GM04504 (cell line): ENCODE results near the gene LPCAT2.

ENCODE experiments used
- DNase-seq: peaks from one replicate; pipeline ENCODE4 v3.0.0-alpha.2; 2012; ENCODE audit warnings: low read depth

The LPCAT2 gene

GRCh38 chr16:55559233-55559632, 50.4 kb downstream of the LPCAT2 start:
- no peak for DNase-seq

DNA sequence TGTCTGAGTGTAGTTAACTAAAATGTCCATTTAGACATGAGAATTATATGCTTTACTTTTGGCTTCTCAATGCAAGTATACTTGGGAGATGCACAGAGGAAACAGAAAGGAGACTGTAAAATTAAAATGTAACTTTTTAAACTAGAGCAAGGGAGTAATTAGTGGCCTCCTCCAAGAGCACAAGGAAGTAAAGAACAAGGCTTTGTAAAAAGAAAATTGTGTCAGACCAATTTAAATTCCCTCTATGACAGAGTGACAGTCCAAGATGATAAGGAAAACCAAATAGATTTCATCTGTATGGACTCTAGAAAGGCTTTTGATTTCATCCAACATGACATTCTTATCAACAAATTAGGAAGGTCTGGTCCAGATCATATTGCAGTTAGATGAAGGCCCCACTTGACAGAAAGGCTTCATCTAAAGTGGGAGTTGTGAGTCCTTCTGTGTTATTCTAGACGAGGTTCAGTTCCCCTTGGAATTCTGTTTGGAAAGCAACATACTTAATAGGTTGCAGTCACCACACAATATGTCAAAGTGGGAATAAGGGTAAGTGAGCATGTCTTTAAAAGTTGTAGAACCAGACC, 51.2 kb downstream of the LPCAT2 start:
- no peak for DNase-seq

- DNase-seq, result no peak
These were observed 52.5 kb downstream of the LPCAT2 start for GRCh38 chr16:55561319-55561848.

- DNase-seq, result no peak
These were observed 54.1 kb downstream of the LPCAT2 start for GRCh38 chr16:55562936-55563335.

- no peak for DNase-seq
These were observed 54.9 kb downstream of the LPCAT2 start for GRCh38 chr16:55563797-55564196.

DNA sequence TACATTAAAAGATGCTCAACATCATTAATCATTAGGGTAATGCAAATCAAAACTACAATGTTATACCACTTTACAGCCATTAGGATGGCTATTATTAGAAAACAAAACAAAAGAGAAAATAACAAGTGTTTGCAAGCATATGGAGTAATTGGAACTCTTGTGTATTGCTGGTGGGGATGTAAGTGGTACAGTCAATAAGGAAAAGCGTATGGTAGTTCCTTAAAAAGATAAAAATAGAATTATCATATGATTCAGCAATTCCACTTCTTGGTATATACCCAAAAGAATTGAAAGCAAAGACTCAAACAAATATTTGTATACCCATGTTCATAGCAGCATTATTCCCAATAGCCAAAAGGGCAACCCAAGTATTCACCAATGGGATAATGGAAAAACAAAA, 56.2 kb downstream of the LPCAT2 start:
- DNase-seq, result no peak

DNA sequence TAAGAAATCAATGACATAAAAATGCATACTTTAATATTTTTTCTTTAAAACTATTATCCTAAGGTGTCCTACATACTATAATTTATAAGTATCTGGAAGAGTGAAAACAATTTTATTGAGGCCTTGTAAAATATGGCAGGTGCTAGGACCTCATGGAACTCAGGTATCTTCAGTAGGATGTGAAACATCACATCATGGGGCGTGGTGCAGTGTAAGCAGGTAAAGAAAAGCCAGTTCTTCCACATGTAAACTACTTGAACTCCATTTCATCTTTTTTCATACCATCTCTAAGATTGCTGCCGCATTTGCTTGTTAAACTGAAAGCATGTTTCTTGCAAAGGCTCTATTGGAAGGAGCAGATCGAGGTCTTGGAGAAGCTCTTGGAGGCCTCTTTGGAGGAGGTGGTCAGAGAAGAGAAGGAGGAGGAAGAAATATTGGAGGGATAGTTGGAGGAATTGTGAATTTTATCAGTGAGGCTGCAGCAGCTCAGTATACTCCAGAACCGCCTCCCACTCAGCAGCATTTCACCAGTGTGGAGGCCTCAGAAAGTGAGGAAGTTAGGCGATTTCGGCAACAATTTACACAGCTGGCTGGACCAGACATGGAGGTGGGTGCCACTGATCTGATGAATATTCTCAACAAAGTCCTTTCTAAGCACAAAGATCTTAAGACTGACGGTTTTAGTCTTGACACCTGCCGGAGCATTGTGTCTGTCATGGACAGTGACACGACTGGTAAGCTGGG, 57.7 kb downstream of the LPCAT2 start, which contains the start of gene CAPNS2:
CAPNS2 (plus strand) TSS at position 253 of the 744 bp plus-strand sequence; CDS start at position 326, 73 bp downstream.
- DNase-seq, result no peak

- DNase-seq, result peak; percentile 10
These were observed 58.5 kb downstream of the LPCAT2 start for GRCh38 chr16:55567382-55567781.

DNA sequence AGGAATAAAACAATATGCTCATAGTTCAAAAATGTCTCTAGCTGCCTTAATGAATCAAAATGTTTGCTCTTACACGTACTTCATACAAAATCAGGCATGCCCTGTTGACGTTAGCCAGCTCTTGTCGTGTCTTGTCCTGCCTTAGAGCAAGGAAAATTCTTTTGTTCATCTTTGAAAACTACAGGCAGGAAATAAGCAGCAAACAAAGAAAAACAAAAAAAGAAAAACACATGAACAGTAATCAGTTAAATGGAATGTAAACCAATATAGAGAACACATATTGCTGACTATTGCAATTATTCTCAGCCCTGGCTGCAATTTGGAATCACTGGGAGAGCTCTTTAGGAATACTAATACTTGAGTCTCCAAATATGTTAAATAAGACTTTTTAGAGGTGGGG, 59.3 kb downstream of the LPCAT2 start:
- DNase-seq, result no peak

DNA sequence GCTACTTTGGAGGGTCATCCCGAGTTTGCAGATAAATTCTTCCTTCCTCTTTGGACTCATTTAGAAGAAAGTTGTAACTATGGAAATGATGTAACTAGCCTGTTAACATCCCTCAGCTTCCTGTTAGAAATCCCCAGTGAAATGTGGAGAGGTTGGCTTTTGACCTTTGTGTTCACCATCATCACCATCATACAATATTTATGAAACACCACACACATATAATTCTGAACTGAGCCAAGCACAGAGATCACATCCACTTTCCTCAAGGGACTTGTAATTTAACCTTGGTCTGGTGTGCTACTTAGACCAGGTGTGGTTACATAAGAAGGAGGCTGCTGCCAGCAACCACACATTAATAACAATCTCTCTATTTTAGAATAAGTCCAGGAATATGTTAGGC, 60.2 kb downstream of the LPCAT2 start:
- peak; percentile 14 for DNase-seq

DNA sequence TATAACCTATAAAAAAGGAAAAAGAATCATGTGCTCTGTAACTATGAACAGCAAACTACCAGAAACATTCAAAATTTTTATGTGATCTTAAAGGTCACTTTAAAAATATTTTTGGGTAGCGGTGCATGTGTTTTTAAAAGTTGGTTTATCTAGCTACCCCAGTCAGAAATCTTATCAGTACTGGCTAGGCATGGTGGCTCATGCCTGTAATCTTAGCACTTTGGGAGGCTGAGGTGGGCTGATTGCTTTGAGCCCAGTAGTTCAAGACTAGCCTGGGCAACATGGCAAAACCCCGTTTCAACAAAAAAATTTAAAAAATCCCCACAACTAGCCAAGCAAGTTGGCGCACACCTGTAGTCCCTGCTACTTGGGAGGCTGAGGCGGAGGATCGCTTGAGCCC, 61.3 kb downstream of the LPCAT2 start:
- no peak for DNase-seq

DNA sequence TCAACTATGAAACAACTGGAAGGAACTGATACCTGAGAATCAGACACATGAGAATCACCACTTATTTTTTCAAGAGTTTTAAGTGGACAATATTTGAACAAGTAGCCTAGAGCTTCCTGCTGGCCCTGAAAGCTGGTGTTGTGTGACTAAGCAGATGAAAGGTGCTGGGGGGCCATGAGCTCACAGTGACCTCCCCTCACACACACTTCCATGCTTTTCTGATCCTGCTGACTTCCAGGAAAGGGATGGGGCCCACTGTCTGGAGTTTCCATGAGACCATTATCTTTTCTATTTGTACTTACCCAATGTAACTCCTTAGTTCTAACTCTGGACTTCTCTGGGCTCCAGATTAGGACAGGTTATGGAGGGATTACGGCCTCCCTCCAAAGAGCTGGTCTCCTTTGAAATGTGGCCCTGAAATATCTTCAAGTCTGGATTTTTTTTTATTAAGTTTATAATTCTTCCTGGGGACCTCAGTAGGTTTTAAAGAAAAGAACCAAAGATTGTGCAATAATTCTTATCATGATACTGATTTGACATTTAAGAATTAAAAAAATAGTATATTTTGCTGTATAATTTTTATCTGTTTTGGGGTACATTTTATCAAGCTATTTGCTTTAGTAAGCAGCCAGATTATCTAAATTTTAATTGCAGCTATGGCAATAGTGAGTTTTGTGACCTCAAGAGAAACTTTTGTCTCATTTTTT, 62.5 kb downstream of the LPCAT2 start:
- DNase-seq, result no peak

DNA sequence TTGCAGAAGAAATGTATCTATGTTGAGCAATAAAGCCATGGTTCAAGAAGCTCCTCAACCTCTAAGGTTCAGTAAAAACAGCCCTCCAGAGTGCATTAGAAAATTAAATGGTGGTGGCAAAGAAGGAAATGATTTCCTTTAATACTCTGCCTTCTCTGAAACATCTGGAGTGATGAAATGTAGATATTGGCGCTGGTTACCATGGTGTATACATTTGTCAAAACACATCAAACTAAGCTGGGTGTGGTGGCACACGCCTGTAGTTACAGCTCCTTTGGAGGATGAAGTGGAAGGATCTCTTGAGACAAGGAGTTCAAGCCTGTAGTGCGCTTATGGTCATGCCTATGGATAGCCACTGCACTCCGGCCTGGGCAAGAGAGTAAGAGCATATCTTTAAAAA, 63.6 kb downstream of the LPCAT2 start:
- no peak for DNase-seq

GRCh38 chr16:55574811-55575210, 65.9 kb downstream of the LPCAT2 start:
- DNase-seq, result no peak

DNA sequence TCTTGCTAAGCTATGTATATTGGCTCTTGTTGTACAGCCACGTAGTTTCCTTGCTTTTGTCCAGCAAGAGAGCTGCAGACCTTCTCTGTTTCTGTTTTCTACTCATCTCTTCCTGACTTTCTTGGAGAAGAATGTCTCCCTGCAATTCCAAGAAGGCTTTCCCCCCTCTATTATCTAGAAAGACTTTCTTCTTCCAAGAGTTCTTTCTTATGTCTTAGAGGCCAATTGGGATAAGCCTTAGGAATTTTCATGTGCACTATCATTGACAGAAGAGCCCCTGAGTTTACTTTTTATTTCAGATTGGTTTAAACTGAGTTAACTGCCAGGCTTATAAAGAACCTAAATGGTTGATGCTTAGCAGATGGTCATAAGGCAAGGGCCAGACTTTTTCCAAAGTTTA, 66.6 kb downstream of the LPCAT2 start:
- DNase-seq, result no peak

- no peak for DNase-seq
These were observed 67.5 kb downstream of the LPCAT2 start for GRCh38 chr16:55576384-55576783.

- DNase-seq, result no peak
These were observed 69.0 kb downstream of the LPCAT2 start for GRCh38 chr16:55577887-55578286.

DNA sequence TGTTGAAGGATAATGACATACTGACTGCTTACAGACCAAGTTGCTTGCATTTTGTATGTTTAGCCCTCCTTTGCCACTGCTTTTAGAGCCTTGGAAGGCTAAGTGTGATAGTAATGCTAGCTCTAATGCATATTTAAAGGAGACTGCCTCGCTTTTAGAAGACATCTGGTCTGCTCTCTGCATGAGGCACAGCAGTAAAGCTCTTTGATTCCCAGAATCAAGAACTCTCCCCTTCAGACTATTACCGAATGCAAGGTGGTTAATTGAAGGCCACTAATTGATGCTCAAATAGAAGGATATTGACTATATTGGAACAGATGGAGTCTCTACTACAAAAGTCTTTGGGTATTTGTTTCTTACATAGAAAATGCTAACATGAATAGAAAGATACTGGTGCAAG, 76.8 kb downstream of the LPCAT2 start:
- DNase-seq, result no peak

GRCh38 chr16:55588799-55589198, 79.9 kb downstream of the LPCAT2 start:
- DNase-seq, result no peak

DNA sequence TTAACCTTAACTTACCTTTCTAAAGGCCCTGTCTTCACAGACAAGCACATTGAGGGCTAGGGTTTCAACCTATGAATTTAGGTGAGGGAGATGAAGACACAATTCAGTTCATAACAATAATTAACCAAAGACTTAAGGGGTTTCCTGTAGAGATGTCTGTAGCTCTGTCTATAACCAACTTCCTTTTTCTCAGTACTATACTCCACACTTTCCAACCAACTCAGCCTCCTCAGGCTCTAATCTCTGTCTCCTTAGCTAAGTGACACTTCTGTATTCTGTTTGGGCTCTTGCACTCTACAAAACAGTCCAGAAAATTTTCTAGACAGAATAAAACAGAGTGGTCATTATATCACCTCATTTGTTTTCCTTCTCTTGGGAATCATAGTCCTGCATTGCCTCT, 83.4 kb downstream of the LPCAT2 start:
- DNase-seq, result no peak

DNA sequence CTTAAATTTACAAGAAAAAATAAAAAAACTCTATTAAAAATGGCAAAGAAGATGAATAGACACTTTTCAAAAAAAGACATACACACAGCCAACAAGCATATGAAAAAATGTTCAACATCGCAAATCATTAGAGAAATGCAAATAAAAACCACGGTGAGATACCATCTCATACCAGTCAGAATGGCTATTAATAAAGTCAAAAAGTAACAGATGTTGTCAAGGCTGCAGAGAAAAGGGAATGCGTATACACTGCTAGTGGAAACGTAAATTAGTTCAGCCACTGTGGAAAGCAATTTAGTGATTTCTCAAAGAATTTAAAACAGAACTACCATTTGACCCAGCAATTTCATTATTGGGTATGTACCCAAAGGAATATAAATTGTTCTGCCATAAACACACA, 89.1 kb downstream of the LPCAT2 start:
- DNase-seq, result no peak

- peak; percentile 18 for DNase-seq
These were observed 97.0 kb downstream of the LPCAT2 start for GRCh38 chr16:55605754-55606336.
